ENCODE results near the gene ZCCHC8. TPM values are rescaled to one million over a fixed set of nuclear protein-coding genes. Genes with fewer than 3 reads are reported as not detected.

ZCCHC8 gene
- total and polyA plus RNA-seq, 2 of the 8 experiments (the other 6 are each of a cell fraction or from before 2014, with no cell fraction given) = 13.8 to 28.9 TPM

GRCh38 chr12:122517877-122518276 is 17.1 kb upstream of the ZCCHC8 start:
- no peak for FAIRE-seq
- Histone ChIP-seq H4K5ac (ENCODE audit: insufficient read length, low read depth, low read length) (no peak overlapping the region), H4K20me1 (replicated peaks in 1 of 2; ENCODE audit: control insufficient read depth in 1 of 2, insufficient read depth in 2 of 2, low read length in 2 of 2) (peaks cover 3 to 6% of the 10 kb centered on the region in 2 experiments)

More at GRCh38 chr12:122517877-122518276, 17.1 kb upstream of the ZCCHC8 start:
- Histone ChIP-seq H3K4me3 (ENCODE audit: extremely low read depth in 1 of 4, insufficient read depth in 2 of 4, low read depth in 3 of 4, low read length in 4 of 4) (no peak overlapping the region), H2BK12ac (ENCODE audit: low read depth, low read length) (no peak overlapping the region), H4K8ac (ENCODE audit: extremely low read depth, insufficient read depth, low read length) (peak overlapping the region; percentile 65; the same call in 1 of the 2 replicates), H2BK15ac (ENCODE audit: low read length) (no peak overlapping the region), H2BK120ac (replicated peaks; ENCODE audit: low read depth, low read length) (no peak overlapping the region), H3K79me1 (ENCODE audit: low read depth, low read length) (no peaks in the 10 kb centered on the region; the same call in 1 of the 2 replicates), H2AK5ac (ENCODE audit: low read depth, low read length) (no peak overlapping the region), H3K4me2 (ENCODE audit: insufficient read depth in 1 of 2, low read depth in 2 of 2, low read length in 2 of 2) (no peak overlapping the region), H3K23me2 (ENCODE audit: low read depth, low read length) (no peaks in the 10 kb centered on the region), H3K9ac (replicated peaks in 1 of 4; ENCODE audit: extremely low read depth in 1 of 4, low read depth in 3 of 4, low read length in 3 of 4) (no peak overlapping the region), H3K36me3 (ENCODE audit: control insufficient read depth in 2 of 4, insufficient read depth in 4 of 4, low read length in 3 of 4) (peaks cover 52 to 100% (median 84%) of the 10 kb centered on the region in 4 experiments), H3K23ac (ENCODE audit: insufficient read length) (no peak overlapping the region), H3K27me3 (replicated peaks in 1 of 4; ENCODE audit: control insufficient read depth in 3 of 4, extremely low read depth in 1 of 4, insufficient read depth in 3 of 4, low read length in 3 of 4) (no peaks in the 10 kb centered on the region), H3K9me3 (ENCODE audit: insufficient read depth in 2 of 2, low read depth in 1 of 2, low read length in 1 of 2) (no peaks in the 10 kb centered on the region), H2AFZ (ENCODE audit: low read length) (no peak overlapping the region), H4K91ac (replicated peaks; ENCODE audit: insufficient read length, low read length) (no peak overlapping the region), H3K4me1 (replicated peaks in 1 of 4; ENCODE audit: control insufficient read depth in 3 of 4, insufficient read depth in 4 of 4, low read length in 3 of 4) (no peaks in the 10 kb centered on the region), H2BK5ac (ENCODE audit: low read depth, low read length) (no peak overlapping the region), H3K14ac (ENCODE audit: insufficient read length) (no peak overlapping the region), H3K4ac (replicated peaks; ENCODE audit: insufficient read length, low read depth, low read length) (no peak overlapping the region), H3K27ac (ENCODE audit: low read depth, low read length) (no peak overlapping the region), H2BK20ac (ENCODE audit: low read length) (no peak overlapping the region), H3K56ac (replicated peaks; ENCODE audit: insufficient read length, low read depth, low read length) (no peak overlapping the region), H3K18ac (ENCODE audit: extremely low read depth, low read length) (no peak overlapping the region), H3K79me2 (ENCODE audit: control insufficient read depth in 1 of 2, insufficient read depth in 2 of 2, low read length in 2 of 2) (peaks cover 10 to 81% of the 10 kb centered on the region in 2 experiments)
- CTCF ChIA-PET (ENCODE audit: partially characterized antibody) = no interaction called here
- WGBS, 2 experiments (ENCODE audit: extremely low coverage in 1 of 2, insufficient coverage in 1 of 2, insufficient read length in 1 of 2, insufficient replicate concordance in 2 of 2, low coverage in 1 of 2, low lambda C conversion rate in 2 of 2, missing lambda C conversion rate in 1 of 2) = 92% methylated on average over 5 of the region's 5 CpGs; no CpG with 5 or more reads in 1 of the 2 experiments
- DNase-seq (ENCODE audit: low read depth in 1 of 2, low spot score in 2 of 2) = no peak
- POLR2A ChIA-PET (ENCODE audit: partially characterized antibody) = interaction anchor here (0.6 to 49.0 kb wide), 4 partner anchors 9 to 709 kb away, joined by 3 to 1221 read pairs (median 612); partner anchors contain the start of genes KNTC1, RSRC2 and ZCCHC8
- TF ChIP-seq POLR2AphosphoS5 (IDR thresholded peaks at IDR 0.05; ENCODE audit: low read depth, low read length) (no peak), SUZ12 (IDR thresholded peaks at IDR 0.05; ENCODE audit: low read length) (no peak), RAD21 (IDR thresholded peaks at IDR 0.05 in 1 of 2, conservative IDR thresholded peaks at IDR 0.05 in 1 of 2; ENCODE audit: low read depth in 2 of 2, low read length in 2 of 2) (no peak), BCL11A (IDR thresholded peaks at IDR 0.05; ENCODE audit: low read depth in 2 of 2, low read length in 2 of 2) (no peak), NANOG (IDR thresholded peaks at IDR 0.05; ENCODE audit: insufficient read depth, low read depth, low read length, poor library complexity, severe bottlenecking) (no peak), BACH1 (IDR thresholded peaks at IDR 0.05; ENCODE audit: low read length) (no peak), YY1 (IDR thresholded peaks at IDR 0.05; ENCODE audit: low read depth, low read length) (no peak), CHD2 (IDR thresholded peaks at IDR 0.05; ENCODE audit: low read length) (no peak), ASH2L (IDR thresholded peaks at IDR 0.05; ENCODE audit: low read length) (no peak), SIN3A (conservative IDR thresholded peaks at IDR 0.05 in 1 of 2, IDR thresholded peaks at IDR 0.05 in 1 of 2; ENCODE audit: low read depth in 1 of 2, low read length in 2 of 2) (no peak), POLR2A (IDR thresholded peaks at IDR 0.05; ENCODE audit: control extremely low read depth in 1 of 2, low read depth in 2 of 2, low read length in 2 of 2) (no peak)

Data from H1 (cell line).